ENCODE measurements around the gene HPN.

DNA sequence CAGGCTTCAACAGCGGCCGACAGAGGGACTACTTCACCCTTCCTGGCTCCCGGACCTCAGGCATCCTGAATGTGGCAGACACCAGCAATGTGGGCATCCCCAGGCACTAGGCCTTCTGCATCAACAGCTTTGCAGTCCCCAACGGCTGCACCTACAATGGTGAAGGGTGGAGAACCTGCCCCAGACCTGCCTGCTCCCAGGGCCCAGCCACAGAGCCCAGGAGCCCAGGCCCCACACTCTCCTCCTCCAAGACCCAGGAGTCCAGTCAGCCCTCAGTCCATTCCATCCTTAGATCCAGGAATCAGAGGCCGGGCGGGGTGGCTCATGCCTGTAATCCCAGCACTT, 34.5 kb downstream of the HPN start:
- TF ChIP-seq CTCF (conservative IDR thresholded peaks at IDR 0.05; ENCODE audit: low read length) (no peak), EZH2phosphoT487 (IDR thresholded peaks at IDR 0.05; ENCODE audit: borderline replicate concordance) (no peak)

All from Loucy (cell line).